Chondrocyte (in vitro differentiated cells): ENCODE data around the gene TSPAN1. TPM values are rescaled to one million over a fixed set of nuclear protein-coding genes. Genes with fewer than 3 reads are reported as not detected.

Experiments
- DNase-seq: peaks from one replicate; pipeline ENCODE4 v3.0.0; 2021; ENCODE audit warnings: mixed read lengths, low spot score
- H3K27ac Mint-ChIP-seq: one replicate; pipeline ENCODE4 v1.8.0; 2021; ENCODE audit warnings: mild to moderate bottlenecking, moderate library complexity, mixed read lengths; ENCODE audit not compliant: unreplicated experiment
- H3K27me3 Mint-ChIP-seq: 2 replicates; pipeline ENCODE4 v1.8.0; 2021; ENCODE audit warnings: low read depth, mixed read lengths
- H3K36me3 Mint-ChIP-seq: 2 replicates; pipeline ENCODE4 v1.8.0; 2021; ENCODE audit warnings: low read depth, mixed read lengths
- H3K4me1 Mint-ChIP-seq: 2 replicates; pipeline ENCODE4 v1.8.0; 2021; ENCODE audit warnings: low read depth, mild to moderate bottlenecking, mixed read lengths
- H3K4me3 Mint-ChIP-seq: one replicate; pipeline ENCODE4 v1.8.0; 2021; ENCODE audit warnings: mild to moderate bottlenecking, moderate library complexity, mixed read lengths; ENCODE audit not compliant: unreplicated experiment
- H3K9me3 Mint-ChIP-seq: 2 replicates; pipeline ENCODE4 v1.8.0; 2021; ENCODE audit warnings: low read depth, mixed read lengths
- total RNA-seq: library from RNA; stranded (reverse); gene quantifications from 3 replicates; pipeline ENCODE4 v1.2.1, GENCODE V29; 2021
- TF ChIP-seq, protein P1 (sequence below): fragments of 200-600 bp; sonication (generic); IDR thresholded peaks from 2 replicates; pipeline ENCODE4 v1.5.0; 2021; ENCODE audit warnings: antibody characterized with exemption, mild to moderate bottlenecking, moderate library complexity

Gene TSPAN1
- total RNA-seq, 1 donor from 2014 or later = 1.6 TPM

GRCh38 chr1:46171351-46171750 lies 3.5 kb upstream of the TSPAN1 start:
- no peaks in the 10 kb centered on the region for H3K36me3 Mint-ChIP-seq
- peaks cover 6% of the 10 kb centered on the region for H3K4me1 Mint-ChIP-seq
- no peaks in the 10 kb centered on the region for H3K9me3 Mint-ChIP-seq
- no peak for DNase-seq
- H3K4me3 Mint-ChIP-seq = no peak overlapping the region
- TF ChIP-seq, protein P1, sequence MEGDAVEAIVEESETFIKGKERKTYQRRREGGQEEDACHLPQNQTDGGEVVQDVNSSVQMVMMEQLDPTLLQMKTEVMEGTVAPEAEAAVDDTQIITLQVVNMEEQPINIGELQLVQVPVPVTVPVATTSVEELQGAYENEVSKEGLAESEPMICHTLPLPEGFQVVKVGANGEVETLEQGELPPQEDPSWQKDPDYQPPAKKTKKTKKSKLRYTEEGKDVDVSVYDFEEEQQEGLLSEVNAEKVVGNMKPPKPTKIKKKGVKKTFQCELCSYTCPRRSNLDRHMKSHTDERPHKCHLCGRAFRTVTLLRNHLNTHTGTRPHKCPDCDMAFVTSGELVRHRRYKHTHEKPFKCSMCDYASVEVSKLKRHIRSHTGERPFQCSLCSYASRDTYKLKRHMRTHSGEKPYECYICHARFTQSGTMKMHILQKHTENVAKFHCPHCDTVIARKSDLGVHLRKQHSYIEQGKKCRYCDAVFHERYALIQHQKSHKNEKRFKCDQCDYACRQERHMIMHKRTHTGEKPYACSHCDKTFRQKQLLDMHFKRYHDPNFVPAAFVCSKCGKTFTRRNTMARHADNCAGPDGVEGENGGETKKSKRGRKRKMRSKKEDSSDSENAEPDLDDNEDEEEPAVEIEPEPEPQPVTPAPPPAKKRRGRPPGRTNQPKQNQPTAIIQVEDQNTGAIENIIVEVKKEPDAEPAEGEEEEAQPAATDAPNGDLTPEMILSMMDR = no peak
- no peaks in the 10 kb centered on the region for H3K27me3 Mint-ChIP-seq
- no peak overlapping the region for H3K27ac Mint-ChIP-seq

DNA sequence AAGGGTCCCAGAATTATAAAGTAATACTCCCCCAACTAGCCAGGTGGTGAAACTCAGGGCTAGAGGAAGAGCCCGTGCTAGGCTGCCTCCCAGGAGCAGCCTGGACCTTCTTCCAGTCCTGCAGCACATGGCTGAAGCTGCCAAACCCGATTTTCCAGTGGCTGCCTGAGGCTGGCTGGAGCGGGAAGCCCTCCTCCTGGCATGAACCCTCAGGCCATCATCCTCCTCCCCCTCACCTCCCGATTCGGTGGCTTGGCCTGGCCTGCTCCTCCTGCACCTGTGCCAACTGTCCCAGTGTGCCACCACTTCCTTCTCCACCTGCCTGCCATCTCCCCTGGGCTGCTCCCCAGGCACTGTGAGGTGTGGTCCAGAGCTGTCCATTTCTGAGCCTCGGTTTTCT lies 3.0 kb upstream of the TSPAN1 start:
- Mint-ChIP-seq H3K36me3 (no peaks in the 10 kb centered on the region), H3K27me3 (no peaks in the 10 kb centered on the region), H3K27ac (no peak overlapping the region), H3K9me3 (no peaks in the 10 kb centered on the region), H3K4me3 (no peak overlapping the region), H3K4me1 (peaks cover 6% of the 10 kb centered on the region)
- DNase-seq = no peak
- TF ChIP-seq, protein P1 = no peak

GRCh38 chr1:46172321-46172720 lies 2.6 kb upstream of the TSPAN1 start:
- H3K36me3 Mint-ChIP-seq = no peaks in the 10 kb centered on the region

GRCh38 chr1:46173361-46173856 lies 1.5 kb upstream of the TSPAN1 start:
- H3K9me3 Mint-ChIP-seq = no peaks in the 10 kb centered on the region
- DNase-seq = no peak
- peaks cover 6% of the 10 kb centered on the region for H3K4me1 Mint-ChIP-seq
- TF ChIP-seq, protein P1 = peak; percentile 35
- H3K27ac Mint-ChIP-seq = no peak overlapping the region
- no peak overlapping the region for H3K4me3 Mint-ChIP-seq
- H3K36me3 Mint-ChIP-seq = no peaks in the 10 kb centered on the region
- H3K27me3 Mint-ChIP-seq = no peaks in the 10 kb centered on the region

More at GRCh38 chr1:46172321-46172720, 2.6 kb upstream of the TSPAN1 start:
- H3K9me3 Mint-ChIP-seq = no peaks in the 10 kb centered on the region
- H3K4me1 Mint-ChIP-seq = peaks cover 6% of the 10 kb centered on the region
- no peaks in the 10 kb centered on the region for H3K27me3 Mint-ChIP-seq
- TF ChIP-seq, protein P1 = no peak
- H3K4me3 Mint-ChIP-seq = no peak overlapping the region
- no peak overlapping the region for H3K27ac Mint-ChIP-seq
- DNase-seq = no peak

- Mint-ChIP-seq H3K4me1 (peaks cover 6% of the 10 kb centered on the region), H3K4me3 (no peak overlapping the region), H3K27ac (no peak overlapping the region), H3K9me3 (no peaks in the 10 kb centered on the region), H3K27me3 (no peaks in the 10 kb centered on the region), H3K36me3 (no peaks in the 10 kb centered on the region)
- DNase-seq = no peak
- TF ChIP-seq, protein P1 = no peak
These were observed 356 bp downstream of the TSPAN1 start for GRCh38 chr1:46175243-46175642.
